A549 (cell line): ENCODE data around the gene TMEM135. TPM values are rescaled to one million over a fixed set of nuclear protein-coding genes. Genes with fewer than 3 reads are reported as not detected.

Experiments used
- ATAC-seq, 2 experiments: fragments of 200-7000 bp in 1 of 2; fragments of >200 bp in 1 of 2; cut with Nextera tagmentation in 1 of 2; cut with Tn5 transposase in 1 of 2; 3 replicates each; pipeline versions ENCODE4 v1.8.0 to v1.9.1; 2018 to 2020; ENCODE audit warnings: mild to moderate bottlenecking in 1 of 2, moderate library complexity in 1 of 2
- CTCF ChIA-PET: fragments of 300-600 bp; sonication (Branson Sonifier 250); formaldehyde crosslinking; extraction: SDS; loops from one replicate; lab custom pipeline; 2021; ENCODE audit warnings: antibody characterized with exemption, inconsistent platforms; lab: Yijun Ruan, JAX
- POLR2A ChIA-PET: fragments of 350-600 bp; formaldehyde crosslinking; extraction: SDS; loops from one replicate; lab custom pipeline; 2021; ENCODE audit warnings: antibody characterized with exemption, inconsistent platforms; lab: Yijun Ruan, JAX
- DNase-seq, 2 experiments: peaks; one replicate each; pipeline versions ENCODE4 v3.0.0 to v3.0.0-alpha.2; 2011 to 2016; ENCODE audit warnings: low read depth in 1 of 2, low spot score in 1 of 2
- FAIRE-seq: peaks from 2 replicates; lab custom pipeline; 2011; peaks lifted over from hg19 to GRCh38; lab: Jason Lieb, UNC
- H3K27ac ChIP-seq, 2 experiments: fragments of >200 bp; sonication (Bioruptor Twin); formaldehyde crosslinking; 3 replicates each; pipeline ENCODE4 v1.5.1; 2016 to 2017
- H3K4me1 ChIP-seq: fragments of >200 bp; sonication (Bioruptor Twin); formaldehyde crosslinking; 3 replicates; pipeline ENCODE4 v1.6.1; 2016
- H3K4me2 ChIP-seq: fragments of >200 bp; sonication (Bioruptor Twin); formaldehyde crosslinking; 3 replicates; pipeline ENCODE4 v1.6.1; 2016
- H3K4me3 ChIP-seq: fragments of >200 bp; sonication (Bioruptor Twin); formaldehyde crosslinking; 3 replicates; pipeline ENCODE4 v1.5.1; 2016
- H3K9me3 ChIP-seq: fragments of >200 bp; sonication (Bioruptor Twin); formaldehyde crosslinking; 3 replicates; pipeline ENCODE4 v1.6.1; 2016
- CHD2 ChIP-seq: fragments of 150-350 bp; IDR thresholded peaks from 2 replicates; pipeline ENCODE4 v1.6.1; 2014; ENCODE audit warnings: low read length; ENCODE audit not compliant: partially characterized antibody
- CHD4 ChIP-seq: fragments of 200-600 bp; sonication (generic); IDR thresholded peaks from 2 replicates; pipeline ENCODE4 v1.6.1; 2016; ENCODE audit warnings: antibody characterized with exemption, mild to moderate bottlenecking, borderline replicate concordance
- EHF ChIP-seq: fragments of 250-450 bp; sonication (Bioruptor Pico); IDR thresholded peaks from 2 replicates; pipeline ENCODE4 v1.5.0; 2020; ENCODE audit warnings: mild to moderate bottlenecking
- EP300 ChIP-seq, 2 experiments: fragments of >200 bp; sonication (Bioruptor Twin); formaldehyde crosslinking; IDR thresholded peaks; 2 replicates in 1 of 2; 3 replicates in 1 of 2; pipeline ENCODE4 v1.6.1; 2016 to 2017
- ESRRA ChIP-seq: fragments of 150-350 bp; IDR thresholded peaks from 2 replicates; pipeline ENCODE4 v1.6.1; 2014; ENCODE audit warnings: mild to moderate bottlenecking, low read length, borderline replicate concordance
- FOSB ChIP-seq: fragments of 250-450 bp; sonication (Bioruptor Pico); IDR thresholded peaks from 2 replicates; pipeline ENCODE4 v1.5.0; 2020; ENCODE audit warnings: mild to moderate bottlenecking, moderate library complexity
- FOSL2 ChIP-seq, 2 experiments: fragments of 450-650 bp in 1 of 2; fragments of >200 bp in 1 of 2; sonication (Bioruptor Twin) in 1 of 2; formaldehyde crosslinking; IDR thresholded peaks; 2 replicates each; pipeline versions ENCODE4 v1.5.0 to v1.6.1; 2016 to 2020; ENCODE audit warnings: mild to moderate bottlenecking in 1 of 2, moderate library complexity in 1 of 2
- FOXS1 ChIP-seq: fragments of 250-450 bp; sonication (Bioruptor Pico); IDR thresholded peaks from 2 replicates; pipeline ENCODE4 v1.5.0; 2020; ENCODE audit warnings: mild to moderate bottlenecking, moderate library complexity
- HEYL ChIP-seq: fragments of 250-450 bp; sonication (Bioruptor Pico); IDR thresholded peaks from 2 replicates; pipeline ENCODE4 v1.8.0; 2021; ENCODE audit warnings: mild to moderate bottlenecking, moderate library complexity
- HOXA7 ChIP-seq: fragments of 250-450 bp; sonication (Bioruptor Pico); IDR thresholded peaks from 2 replicates; pipeline ENCODE4 v1.5.0; 2020; ENCODE audit warnings: mild to moderate bottlenecking, moderate library complexity
- HOXB13 ChIP-seq: fragments of 250-450 bp; sonication (Bioruptor Pico); IDR thresholded peaks from 2 replicates; pipeline ENCODE4 v1.5.0; 2020; ENCODE audit warnings: low read depth, mild to moderate bottlenecking, moderate library complexity
- HOXB5 ChIP-seq: fragments of 250-450 bp; sonication (Bioruptor Pico); IDR thresholded peaks from 2 replicates; pipeline ENCODE4 v1.5.0; 2020; ENCODE audit warnings: mild to moderate bottlenecking, moderate library complexity
- JUNB ChIP-seq: fragments of >200 bp; sonication (Bioruptor Twin); formaldehyde crosslinking; IDR thresholded peaks from 2 replicates; pipeline ENCODE4 v1.6.1; 2016
- KDM1A ChIP-seq: fragments of 200-600 bp; sonication (generic); IDR thresholded peaks from 2 replicates; pipeline ENCODE4 v1.6.1; 2016; ENCODE audit warnings: low read depth, mild to moderate bottlenecking
- KDM5A ChIP-seq: fragments of 200-600 bp; sonication (generic); IDR thresholded peaks from 2 replicates; pipeline ENCODE4 v1.6.1; 2016; ENCODE audit warnings: antibody characterized with exemption, mild to moderate bottlenecking
- MAFK ChIP-seq: fragments of 450-650 bp; IDR thresholded peaks from 2 replicates; pipeline ENCODE4 v1.6.1; 2014; ENCODE audit not compliant: partially characterized antibody
- MYC ChIP-seq: IDR thresholded peaks from 2 replicates; pipeline ENCODE4 v1.6.1; 2012; ENCODE audit warnings: mild to moderate bottlenecking, inconsistent platforms, low read length, improper control_type of control experiment, borderline replicate concordance
- NFE2L2 ChIP-seq: fragments of 150-350 bp; conservative IDR thresholded peaks from 2 replicates; pipeline ENCODE4 v1.6.1; 2014; ENCODE audit warnings: low read length
- RAD21 ChIP-seq, 2 experiments: fragments of >200 bp in 1 of 2; sonication (Bioruptor Twin) in 1 of 2; formaldehyde crosslinking in 1 of 2; IDR thresholded peaks in 1 of 2; conservative IDR thresholded peaks in 1 of 2; 2 replicates in 1 of 2; 3 replicates in 1 of 2; pipeline ENCODE4 v1.6.1; 2012 to 2018; ENCODE audit warnings: inconsistent platforms in 1 of 2
- RFX5 ChIP-seq: fragments of 450-650 bp; IDR thresholded peaks from 2 replicates; pipeline ENCODE4 v1.7.1; 2014; ENCODE audit warnings: antibody characterized with exemption, mild to moderate bottlenecking, moderate library complexity
- TFCP2L1 ChIP-seq: fragments of 250-450 bp; sonication (Bioruptor Pico); IDR thresholded peaks from 2 replicates; pipeline ENCODE4 v1.5.0; 2021; ENCODE audit warnings: mild to moderate bottlenecking
- ZFP36 ChIP-seq: fragments of 450-650 bp; IDR thresholded peaks from 2 replicates; pipeline ENCODE4 v1.6.1; 2014; ENCODE audit warnings: borderline replicate concordance; ENCODE audit not compliant: partially characterized antibody
- ZNF302 ChIP-seq: fragments of 250-450 bp; sonication (Bioruptor Pico); IDR thresholded peaks from 2 replicates; pipeline ENCODE4 v1.9.0; 2021; ENCODE audit warnings: inconsistent platforms, mild to moderate bottlenecking, moderate library complexity
- WGBS: methylation state at CpG from one replicate; pipeline ENCODE4 v1.1.6; 2017; ENCODE audit errors: missing lambda C conversion rate; 5-methylcytosine and 5-hydroxymethylcytosine counted together
- polyA plus RNA-seq, 4 experiments: library from polyadenylated mRNA; depleted of rRNA in 3 of 4; stranded (reverse); fragments of >200 nt; fragmentation: RNase III in 1 of 4; extraction: RNeasy Plus Mini Kit Qiagen cat#74134 plus additional on column Dnase treatment in 1 of 4; gene quantifications; 2 replicates in 3 of 4; 3 replicates in 1 of 4; pipeline ENCODE4 v1.2.3, GENCODE V29; 2011 to 2017
- TF ChIP-seq, protein P1 (sequence below): IDR thresholded peaks from 2 replicates; pipeline ENCODE4 v1.6.1; 2012
- TF ChIP-seq, protein P2 (sequence below): fragments of 150-350 bp; IDR thresholded peaks from 2 replicates; pipeline ENCODE4 v1.6.1; 2014; ENCODE audit warnings: low read depth, mild to moderate bottlenecking, low read length
- TF ChIP-seq, protein P3 (sequence below): fragments of 450-650 bp; IDR thresholded peaks from 2 replicates; pipeline ENCODE4 v1.6.1; 2014; ENCODE audit warnings: antibody characterized with exemption
- TF ChIP-seq, protein P4 (sequence below): IDR thresholded peaks from 2 replicates; pipeline ENCODE4 v1.6.1; 2012; ENCODE audit warnings: low read depth, borderline replicate concordance
- TF ChIP-seq, protein P5 (sequence below): fragments of 250-450 bp; sonication (Bioruptor Pico); IDR thresholded peaks from 2 replicates; pipeline ENCODE4 v1.5.0; 2020; ENCODE audit warnings: low read depth, mild to moderate bottlenecking, moderate library complexity
- TF ChIP-seq, protein P6 (sequence below): fragments of >200 bp; sonication (Bioruptor Twin); formaldehyde crosslinking; IDR thresholded peaks from 2 replicates; pipeline ENCODE4 v1.6.1; 2016
- TF ChIP-seq, protein P7 (sequence below): fragments of >200 bp; sonication (Bioruptor Twin); formaldehyde crosslinking; IDR thresholded peaks from 3 replicates; pipeline ENCODE4 v1.6.1; 2016

TMEM135 gene
- polyA plus RNA-seq, 2 of the 4 experiments (the other 2 are of a cell fraction), result 18.4 to 18.5 TPM

DNA sequence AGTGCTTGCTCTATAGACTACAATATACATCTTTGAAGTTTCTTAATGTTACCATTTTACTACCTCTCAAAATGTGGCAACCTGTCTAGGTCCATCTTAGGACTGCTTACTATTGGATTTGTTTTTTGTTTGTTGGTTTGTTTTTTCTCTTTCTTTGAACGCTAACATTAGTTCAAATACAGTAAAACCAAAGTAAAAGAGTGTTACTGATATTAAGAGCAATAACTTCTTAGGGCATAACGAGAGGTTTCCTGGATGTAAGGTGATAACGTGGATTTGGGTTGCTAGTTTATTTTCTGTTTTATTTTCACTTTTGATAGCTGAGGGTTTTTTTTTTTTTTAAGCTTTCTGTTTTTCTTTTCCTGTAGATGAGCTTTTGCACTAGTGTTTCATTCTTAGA is 43.6 kb downstream of the TMEM135 start:
- 93% methylated on average over 3 of the region's 3 CpGs for WGBS
- DNase-seq (no peak), FAIRE-seq (peak; percentile 59), ATAC-seq (no peak)
- no peak overlapping the region for H3K4me2 ChIP-seq
- no peak overlapping the region for H3K4me3 ChIP-seq
- no peaks in the 10 kb centered on the region for H3K4me1 ChIP-seq
- ChIA-PET CTCF (interaction anchor here (0.9 to 1.0 kb wide), 3 partner anchors 13 to 126 kb away, joined by 3 read pairs; partner anchors contain the start of gene FZD4), POLR2A (no interaction called here)
- TF ChIP-seq FOXS1 (CRISPR knock-in tag), result no peak
- TF ChIP-seq, protein P1, sequence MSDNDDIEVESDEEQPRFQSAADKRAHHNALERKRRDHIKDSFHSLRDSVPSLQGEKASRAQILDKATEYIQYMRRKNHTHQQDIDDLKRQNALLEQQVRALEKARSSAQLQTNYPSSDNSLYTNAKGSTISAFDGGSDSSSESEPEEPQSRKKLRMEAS, result no peak
- TF ChIP-seq CHD2, result no peak
- TF ChIP-seq KDM1A, result no peak
- TF ChIP-seq HOXB5 (CRISPR knock-in tag), result no peak
- no peak for TF ChIP-seq EHF
- TF ChIP-seq, protein P2, sequence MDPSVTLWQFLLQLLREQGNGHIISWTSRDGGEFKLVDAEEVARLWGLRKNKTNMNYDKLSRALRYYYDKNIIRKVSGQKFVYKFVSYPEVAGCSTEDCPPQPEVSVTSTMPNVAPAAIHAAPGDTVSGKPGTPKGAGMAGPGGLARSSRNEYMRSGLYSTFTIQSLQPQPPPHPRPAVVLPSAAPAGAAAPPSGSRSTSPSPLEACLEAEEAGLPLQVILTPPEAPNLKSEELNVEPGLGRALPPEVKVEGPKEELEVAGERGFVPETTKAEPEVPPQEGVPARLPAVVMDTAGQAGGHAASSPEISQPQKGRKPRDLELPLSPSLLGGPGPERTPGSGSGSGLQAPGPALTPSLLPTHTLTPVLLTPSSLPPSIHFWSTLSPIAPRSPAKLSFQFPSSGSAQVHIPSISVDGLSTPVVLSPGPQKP, result no peak
- TF ChIP-seq ESRRA, result no peak
- no peak for TF ChIP-seq ZNF302 (CRISPR knock-in tag)
- TF ChIP-seq, protein P3, sequence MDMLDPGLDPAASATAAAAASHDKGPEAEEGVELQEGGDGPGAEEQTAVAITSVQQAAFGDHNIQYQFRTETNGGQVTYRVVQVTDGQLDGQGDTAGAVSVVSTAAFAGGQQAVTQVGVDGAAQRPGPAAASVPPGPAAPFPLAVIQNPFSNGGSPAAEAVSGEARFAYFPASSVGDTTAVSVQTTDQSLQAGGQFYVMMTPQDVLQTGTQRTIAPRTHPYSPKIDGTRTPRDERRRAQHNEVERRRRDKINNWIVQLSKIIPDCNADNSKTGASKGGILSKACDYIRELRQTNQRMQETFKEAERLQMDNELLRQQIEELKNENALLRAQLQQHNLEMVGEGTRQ, result no peak
- TF ChIP-seq RAD21 (conservative IDR thresholded peaks at IDR 0.05 in 1 of 2, IDR thresholded peaks at IDR 0.05 in 1 of 2), result no peak
- TF ChIP-seq RFX5, result no peak
- no peak for TF ChIP-seq CHD4
- TF ChIP-seq, protein P4, sequence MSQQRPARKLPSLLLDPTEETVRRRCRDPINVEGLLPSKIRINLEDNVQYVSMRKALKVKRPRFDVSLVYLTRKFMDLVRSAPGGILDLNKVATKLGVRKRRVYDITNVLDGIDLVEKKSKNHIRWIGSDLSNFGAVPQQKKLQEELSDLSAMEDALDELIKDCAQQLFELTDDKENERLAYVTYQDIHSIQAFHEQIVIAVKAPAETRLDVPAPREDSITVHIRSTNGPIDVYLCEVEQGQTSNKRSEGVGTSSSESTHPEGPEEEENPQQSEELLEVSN, result no peak
- TF ChIP-seq FOSL2 (IDR thresholded peaks at IDR 0.05), result no peak
- TF ChIP-seq FOSL2 (CRISPR knock-in tag; IDR thresholded peaks at IDR 0.05), result no peak
- no peak for TF ChIP-seq HOXA7
- no peak for TF ChIP-seq JUNB
- TF ChIP-seq TFCP2L1 (CRISPR knock-in tag), result no peak
- TF ChIP-seq NFE2L2, result no peak
- TF ChIP-seq KDM5A, result no peak
- no peaks in the 10 kb centered on the region for H3K9me3 ChIP-seq
- no peak overlapping the region for H3K27ac ChIP-seq

DNA sequence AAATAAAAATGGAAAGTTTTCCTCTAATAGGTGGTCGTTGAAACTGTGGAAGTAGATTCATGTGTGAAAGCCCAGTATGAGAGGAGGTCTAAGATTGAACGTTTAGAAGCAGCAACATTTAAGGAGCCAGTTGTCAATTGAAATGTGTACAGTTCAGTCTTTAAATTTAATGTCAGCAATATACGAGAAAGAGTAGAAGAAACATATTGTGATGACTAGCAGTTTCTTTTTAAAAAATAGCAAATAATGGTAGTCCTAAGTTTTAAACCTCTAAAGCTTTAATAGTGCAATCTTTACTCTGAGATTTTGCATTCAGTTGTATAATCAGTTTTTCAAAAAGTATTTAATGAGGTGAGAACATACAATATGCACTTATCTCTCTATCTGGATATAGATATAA is 44.9 kb downstream of the TMEM135 start:
- H3K9me3 ChIP-seq, result no peaks in the 10 kb centered on the region
- ChIA-PET POLR2A (no interaction called here), CTCF (interaction anchor here (1.4 kb wide), 1 partner anchor 9 kb away, joined by 4 read pairs; no protein-coding TSS in a partner anchor)
- no peak overlapping the region for H3K27ac ChIP-seq
- DNase-seq, result no peak
- no peaks in the 10 kb centered on the region for H3K4me1 ChIP-seq
- FAIRE-seq, result no peak
- no peak overlapping the region for H3K4me3 ChIP-seq
- H3K4me2 ChIP-seq, result no peak overlapping the region
- 70% methylated on average over 3 of the region's 3 CpGs for WGBS
- no peak for ATAC-seq
- TF ChIP-seq, protein P5, sequence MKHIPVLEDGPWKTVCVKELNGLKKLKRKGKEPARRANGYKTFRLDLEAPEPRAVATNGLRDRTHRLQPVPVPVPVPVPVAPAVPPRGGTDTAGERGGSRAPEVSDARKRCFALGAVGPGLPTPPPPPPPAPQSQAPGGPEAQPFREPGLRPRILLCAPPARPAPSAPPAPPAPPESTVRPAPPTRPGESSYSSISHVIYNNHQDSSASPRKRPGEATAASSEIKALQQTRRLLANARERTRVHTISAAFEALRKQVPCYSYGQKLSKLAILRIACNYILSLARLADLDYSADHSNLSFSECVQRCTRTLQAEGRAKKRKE, result no peak
- peak; percentile 7 for TF ChIP-seq MAFK

DNA sequence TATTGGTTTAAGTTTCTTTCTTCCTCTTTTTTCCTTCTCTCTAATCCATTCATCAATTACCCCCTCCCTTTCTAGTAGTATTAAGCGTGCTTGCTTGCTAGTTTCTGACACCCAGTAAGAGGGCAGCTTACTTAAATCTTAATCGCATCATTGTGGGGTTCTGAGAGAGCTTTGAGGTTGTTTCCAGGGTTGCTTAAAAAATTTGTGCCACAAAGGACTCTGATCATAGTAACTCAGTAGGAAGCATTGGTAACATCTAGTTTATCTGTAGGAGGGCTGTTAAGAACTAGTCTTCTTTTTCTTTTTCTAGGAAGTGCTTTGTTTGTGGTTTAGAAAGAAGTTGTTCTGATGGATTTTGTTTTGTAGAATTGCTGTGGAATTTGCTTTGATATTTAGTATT is 45.3 kb downstream of the TMEM135 start:
- Histone ChIP-seq H3K4me3 (no peak overlapping the region), H3K4me2 (no peak overlapping the region), H3K4me1 (no peaks in the 10 kb centered on the region), H3K9me3 (no peaks in the 10 kb centered on the region), H3K27ac (no peak overlapping the region)
- no peak for ATAC-seq
- CTCF ChIA-PET, result interaction anchor here (1.4 kb wide), 1 partner anchor 10 kb away, joined by 4 read pairs; no protein-coding TSS in a partner anchor
- no peak for FAIRE-seq
- POLR2A ChIA-PET, result no interaction called here
- no peak for TF ChIP-seq RAD21 (conservative IDR thresholded peaks at IDR 0.05 in 1 of 2, IDR thresholded peaks at IDR 0.05 in 1 of 2)
- TF ChIP-seq MYC, result no peak
- TF ChIP-seq EP300 (IDR thresholded peaks at IDR 0.05), result no peak
- TF ChIP-seq, protein P6, sequence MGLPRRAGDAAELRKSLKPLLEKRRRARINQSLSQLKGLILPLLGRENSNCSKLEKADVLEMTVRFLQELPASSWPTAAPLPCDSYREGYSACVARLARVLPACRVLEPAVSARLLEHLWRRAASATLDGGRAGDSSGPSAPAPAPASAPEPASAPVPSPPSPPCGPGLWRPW, result no peak
- no peak for TF ChIP-seq HEYL (CRISPR knock-in tag)
- TF ChIP-seq FOXS1 (CRISPR knock-in tag), result no peak
- TF ChIP-seq HOXB13 (CRISPR knock-in tag), result no peak
- TF ChIP-seq, protein P7, sequence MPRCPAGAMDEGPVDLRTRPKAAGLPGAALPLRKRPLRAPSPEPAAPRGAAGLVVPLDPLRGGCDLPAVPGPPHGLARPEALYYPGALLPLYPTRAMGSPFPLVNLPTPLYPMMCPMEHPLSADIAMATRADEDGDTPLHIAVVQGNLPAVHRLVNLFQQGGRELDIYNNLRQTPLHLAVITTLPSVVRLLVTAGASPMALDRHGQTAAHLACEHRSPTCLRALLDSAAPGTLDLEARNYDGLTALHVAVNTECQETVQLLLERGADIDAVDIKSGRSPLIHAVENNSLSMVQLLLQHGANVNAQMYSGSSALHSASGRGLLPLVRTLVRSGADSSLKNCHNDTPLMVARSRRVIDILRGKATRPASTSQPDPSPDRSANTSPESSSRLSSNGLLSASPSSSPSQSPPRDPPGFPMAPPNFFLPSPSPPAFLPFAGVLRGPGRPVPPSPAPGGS, result no peak
- TF ChIP-seq FOSB, result no peak
- TF ChIP-seq ZFP36, result no peak
- no peak for TF ChIP-seq CHD4
- no peak for TF ChIP-seq RFX5
- no peak for TF ChIP-seq NFE2L2
- no peak for DNase-seq
- WGBS, result 87% methylated on average over 2 of the region's 2 CpGs
